Measurements from ENCODE around the gene PCAT6.

DNA sequence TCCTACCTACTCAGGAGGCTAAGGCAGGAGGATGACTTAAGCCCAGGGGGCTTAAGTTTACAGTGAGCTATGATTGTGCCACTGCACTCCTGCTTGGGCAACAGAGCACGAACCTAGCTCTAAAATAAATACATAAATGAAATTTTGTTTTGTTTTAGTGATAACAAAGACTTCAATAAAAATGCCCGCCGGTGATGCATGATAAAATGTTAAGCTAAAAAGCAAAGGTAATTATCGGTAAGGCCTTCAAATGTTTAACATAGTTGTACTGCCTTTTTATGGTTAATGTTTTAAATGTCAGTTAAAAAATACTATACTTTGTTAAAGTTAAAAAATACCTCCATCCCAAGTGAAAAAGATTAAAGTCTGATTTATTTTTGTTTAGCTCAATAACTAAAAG, 29.6 kb upstream of the PCAT6 start:
- TF ChIP-seq, protein P1, sequence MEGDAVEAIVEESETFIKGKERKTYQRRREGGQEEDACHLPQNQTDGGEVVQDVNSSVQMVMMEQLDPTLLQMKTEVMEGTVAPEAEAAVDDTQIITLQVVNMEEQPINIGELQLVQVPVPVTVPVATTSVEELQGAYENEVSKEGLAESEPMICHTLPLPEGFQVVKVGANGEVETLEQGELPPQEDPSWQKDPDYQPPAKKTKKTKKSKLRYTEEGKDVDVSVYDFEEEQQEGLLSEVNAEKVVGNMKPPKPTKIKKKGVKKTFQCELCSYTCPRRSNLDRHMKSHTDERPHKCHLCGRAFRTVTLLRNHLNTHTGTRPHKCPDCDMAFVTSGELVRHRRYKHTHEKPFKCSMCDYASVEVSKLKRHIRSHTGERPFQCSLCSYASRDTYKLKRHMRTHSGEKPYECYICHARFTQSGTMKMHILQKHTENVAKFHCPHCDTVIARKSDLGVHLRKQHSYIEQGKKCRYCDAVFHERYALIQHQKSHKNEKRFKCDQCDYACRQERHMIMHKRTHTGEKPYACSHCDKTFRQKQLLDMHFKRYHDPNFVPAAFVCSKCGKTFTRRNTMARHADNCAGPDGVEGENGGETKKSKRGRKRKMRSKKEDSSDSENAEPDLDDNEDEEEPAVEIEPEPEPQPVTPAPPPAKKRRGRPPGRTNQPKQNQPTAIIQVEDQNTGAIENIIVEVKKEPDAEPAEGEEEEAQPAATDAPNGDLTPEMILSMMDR (conservative IDR thresholded peaks at IDR 0.05; ENCODE audit: low read depth, low read length) = no peak
- no peak for TF ChIP-seq EZH2 (IDR thresholded peaks at IDR 0.05; ENCODE audit: borderline replicate concordance, low read depth, low read length, poor library complexity, severe bottlenecking)

All from A673 (cell line).